Tibial nerve (tissue), 3 donors: ENCODE data around the gene CRISPLD2.

Experiments used
- CTCF ChIP-seq, 5 experiments: fragments of 200-600 bp in 3 of 5; fragments of 450-650 bp in 2 of 5; sonication (generic) in 3 of 5; IDR thresholded peaks; one replicate each; pipeline ENCODE4 v1.5.1; 2016 to 2019; ENCODE audit warnings: antibody characterized with exemption in 5 of 5, mild to moderate bottlenecking in 3 of 5, moderate library complexity in 2 of 5
- POLR2A ChIP-seq, 2 donors: fragments of 450-650 bp; IDR thresholded peaks; one replicate each; pipeline ENCODE4 v1.6.1; 2017; ENCODE audit warnings: antibody characterized with exemption in 2 of 2, mild to moderate bottlenecking in 2 of 2, moderate library complexity in 2 of 2

GRCh38 chr16:84830765-84831384 lies 11.1 kb downstream of the CRISPLD2 start:
- no peak for TF ChIP-seq POLR2A (IDR thresholded peaks at IDR 0.05)
- TF ChIP-seq CTCF (IDR thresholded peaks at IDR 0.05): no peak
